ENCODE results near the gene ATF6.

Gene ATF6

DNA sequence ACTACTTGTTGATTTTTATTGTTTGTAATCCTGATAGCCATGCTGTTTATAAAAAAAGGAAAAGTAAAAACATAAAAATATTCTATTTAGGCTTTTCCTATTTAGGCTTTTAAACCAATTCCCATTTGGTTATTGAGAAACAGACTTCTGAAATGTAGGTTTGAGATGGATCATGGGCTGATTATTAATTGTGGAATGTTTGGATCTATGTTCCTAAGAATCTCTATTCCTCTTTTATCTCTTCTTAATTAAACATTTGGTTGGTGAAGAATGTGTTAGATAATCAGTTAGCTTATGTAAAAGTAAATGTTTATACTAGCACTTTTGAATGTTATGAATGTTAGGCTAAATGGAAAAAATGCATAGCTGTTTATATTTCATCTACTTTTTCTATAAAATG lies 97.4 kb downstream of the ATF6 start:
- Mint-ChIP-seq H3K4me3 (no peak overlapping the region), H3K9me3 (no peaks in the 10 kb centered on the region), H3K27me3 (ENCODE audit: low read depth, poor library complexity) (no peaks in the 10 kb centered on the region), H3K4me1 (no peaks in the 10 kb centered on the region), H3K36me3 (ENCODE audit: low read depth) (peaks cover 15% of the 10 kb centered on the region), H3K27ac (no peak overlapping the region)
- TF ChIP-seq, protein P1, sequence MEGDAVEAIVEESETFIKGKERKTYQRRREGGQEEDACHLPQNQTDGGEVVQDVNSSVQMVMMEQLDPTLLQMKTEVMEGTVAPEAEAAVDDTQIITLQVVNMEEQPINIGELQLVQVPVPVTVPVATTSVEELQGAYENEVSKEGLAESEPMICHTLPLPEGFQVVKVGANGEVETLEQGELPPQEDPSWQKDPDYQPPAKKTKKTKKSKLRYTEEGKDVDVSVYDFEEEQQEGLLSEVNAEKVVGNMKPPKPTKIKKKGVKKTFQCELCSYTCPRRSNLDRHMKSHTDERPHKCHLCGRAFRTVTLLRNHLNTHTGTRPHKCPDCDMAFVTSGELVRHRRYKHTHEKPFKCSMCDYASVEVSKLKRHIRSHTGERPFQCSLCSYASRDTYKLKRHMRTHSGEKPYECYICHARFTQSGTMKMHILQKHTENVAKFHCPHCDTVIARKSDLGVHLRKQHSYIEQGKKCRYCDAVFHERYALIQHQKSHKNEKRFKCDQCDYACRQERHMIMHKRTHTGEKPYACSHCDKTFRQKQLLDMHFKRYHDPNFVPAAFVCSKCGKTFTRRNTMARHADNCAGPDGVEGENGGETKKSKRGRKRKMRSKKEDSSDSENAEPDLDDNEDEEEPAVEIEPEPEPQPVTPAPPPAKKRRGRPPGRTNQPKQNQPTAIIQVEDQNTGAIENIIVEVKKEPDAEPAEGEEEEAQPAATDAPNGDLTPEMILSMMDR (IDR thresholded peaks at IDR 0.05): no peak
- no peak for DNase-seq

DNA sequence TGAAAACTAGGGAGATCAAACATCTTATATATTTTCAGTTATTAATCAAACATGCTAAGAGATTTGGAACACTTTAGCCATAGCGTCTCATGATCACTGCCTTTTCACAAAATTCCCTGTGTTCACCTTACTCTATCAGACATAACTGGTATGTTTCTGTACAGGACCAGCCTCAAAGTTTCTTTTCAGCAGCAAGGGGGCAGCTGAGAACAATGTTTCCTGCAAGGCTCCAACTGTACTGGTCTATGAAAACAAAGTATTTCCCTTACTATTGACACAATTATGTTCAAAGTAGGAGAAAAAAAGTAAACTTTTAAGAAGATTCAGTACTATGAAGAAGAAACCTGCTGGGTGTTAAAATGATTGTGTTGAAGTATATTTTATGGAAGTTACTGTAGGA lies 98.5 kb downstream of the ATF6 start:
- H3K4me3 Mint-ChIP-seq: no peak overlapping the region
- no peak overlapping the region for H3K27ac Mint-ChIP-seq
- no peaks in the 10 kb centered on the region for H3K4me1 Mint-ChIP-seq
- H3K9me3 Mint-ChIP-seq: no peaks in the 10 kb centered on the region
- peaks cover 15% of the 10 kb centered on the region for H3K36me3 Mint-ChIP-seq (ENCODE audit: low read depth)
- H3K27me3 Mint-ChIP-seq (ENCODE audit: low read depth, poor library complexity): no peaks in the 10 kb centered on the region
- no peak for DNase-seq
- TF ChIP-seq, protein P1 (IDR thresholded peaks at IDR 0.05): no peak

DNA sequence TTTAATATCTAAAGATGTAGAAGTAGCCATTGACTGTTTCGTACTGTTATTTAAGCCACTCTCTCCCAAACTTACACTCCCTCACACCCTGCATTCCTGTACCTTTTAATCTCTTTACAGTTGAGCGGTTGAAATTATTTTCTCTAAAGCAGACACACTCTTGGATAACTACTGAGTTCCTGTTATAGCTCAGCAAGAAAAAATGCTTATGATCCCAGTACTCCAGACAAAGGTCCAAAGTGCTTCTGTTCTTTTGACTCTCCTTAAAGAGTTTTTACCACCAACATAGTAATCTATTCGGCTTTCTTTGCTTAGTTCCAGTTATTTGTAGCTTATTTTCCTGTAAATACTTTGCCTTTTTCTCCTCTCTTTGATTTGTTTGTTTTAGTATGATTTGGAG lies 100.1 kb downstream of the ATF6 start:
- Mint-ChIP-seq H3K9me3 (no peaks in the 10 kb centered on the region), H3K36me3 (ENCODE audit: low read depth) (peaks cover 15% of the 10 kb centered on the region), H3K4me1 (peaks cover 12% of the 10 kb centered on the region), H3K4me3 (no peak overlapping the region), H3K27me3 (ENCODE audit: low read depth, poor library complexity) (no peaks in the 10 kb centered on the region), H3K27ac (no peak overlapping the region)
- no peak for DNase-seq
- TF ChIP-seq, protein P1 (IDR thresholded peaks at IDR 0.05): no peak

GRCh38 chr1:161868832-161869231 lies 102.7 kb downstream of the ATF6 start:
- Mint-ChIP-seq H3K27me3 (ENCODE audit: low read depth, poor library complexity) (no peaks in the 10 kb centered on the region), H3K4me1 (peaks cover 30% of the 10 kb centered on the region), H3K9me3 (no peaks in the 10 kb centered on the region), H3K27ac (peak overlapping the region; percentile 18), H3K4me3 (no peak overlapping the region), H3K36me3 (ENCODE audit: low read depth) (peaks cover 10% of the 10 kb centered on the region)
- TF ChIP-seq, protein P1 (IDR thresholded peaks at IDR 0.05): no peak
- no peak for DNase-seq

DNA sequence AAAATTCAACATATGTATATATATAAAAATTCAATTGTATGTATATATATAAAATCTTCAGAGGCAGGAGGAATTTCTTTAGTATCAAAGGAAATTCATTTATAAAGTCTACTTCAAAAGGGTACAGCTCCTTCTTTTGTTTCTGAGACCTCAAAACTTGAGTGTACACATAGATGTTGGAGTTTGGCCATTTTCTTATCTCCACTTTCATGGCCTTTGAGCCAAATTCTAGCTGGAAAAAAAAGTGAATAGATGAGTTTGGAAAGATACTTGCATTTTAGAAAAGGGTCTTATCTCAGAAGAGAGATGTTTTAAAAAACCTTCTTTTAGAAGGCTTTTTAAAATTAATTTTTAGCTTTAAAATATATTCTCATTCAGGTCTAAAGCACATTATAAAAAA lies 103.2 kb downstream of the ATF6 start:
- TF ChIP-seq, protein P1 (IDR thresholded peaks at IDR 0.05): no peak
- Mint-ChIP-seq H3K9me3 (no peaks in the 10 kb centered on the region), H3K36me3 (ENCODE audit: low read depth) (peaks cover 10% of the 10 kb centered on the region), H3K27ac (no peak overlapping the region), H3K27me3 (ENCODE audit: low read depth, poor library complexity) (no peaks in the 10 kb centered on the region), H3K4me3 (no peak overlapping the region), H3K4me1 (peaks cover 30% of the 10 kb centered on the region)
- DNase-seq: no peak

GRCh38 chr1:161872506-161872905 lies 106.4 kb downstream of the ATF6 start:
- Mint-ChIP-seq H3K27ac (peak overlapping the region; percentile 37), H3K9me3 (no peaks in the 10 kb centered on the region), H3K4me1 (peaks cover 30% of the 10 kb centered on the region), H3K27me3 (ENCODE audit: low read depth, poor library complexity) (no peaks in the 10 kb centered on the region), H3K4me3 (no peak overlapping the region), H3K36me3 (ENCODE audit: low read depth) (no peaks in the 10 kb centered on the region)
- TF ChIP-seq, protein P1 (IDR thresholded peaks at IDR 0.05): no peak
- DNase-seq: no peak

Measured in nephron progenitor cell (in vitro differentiated cells).